GM12878 (cell line): ENCODE results near the gene MTHFD1. TPM values are rescaled to one million over a fixed set of nuclear protein-coding genes. Genes with fewer than 3 reads are reported as not detected.

Experiments used
- ATAC-seq: fragments of 200-7000 bp; cut with Tn5 transposase; 3 replicates; pipeline ENCODE4 v1.9.1; 2020; ENCODE audit warnings: mild to moderate bottlenecking, moderate library complexity
- BruUV-seq: library from RNA; stranded (reverse); fragments of 400-500 nt; replicated peaks from 2 replicates; lab custom pipeline; 2021; lab: Mats Ljungman, UMichigan
- CTCF ChIA-PET: fragments of 300-600 bp; sonication (Branson Sonifier 250); formaldehyde crosslinking; extraction: SDS; loops from one replicate; lab custom pipeline; 2021; ENCODE audit warnings: inconsistent platforms; lab: Yijun Ruan, JAX
- POLR2A ChIA-PET: fragments of 350-600 bp; formaldehyde crosslinking; extraction: SDS; loops from one replicate; lab custom pipeline; 2021; ENCODE audit warnings: inconsistent platforms; lab: Charles Lee
- RAD21 ChIA-PET: fragments of 300-600 bp; sonication (Branson Sonifier 250); formaldehyde crosslinking; loops from one replicate; lab custom pipeline; 2023; ENCODE audit warnings: antibody characterized with exemption; ENCODE audit not compliant: unreplicated experiment; lab: Charles Lee
- SMC1A ChIA-PET: fragments of 300-600 bp; sonication (Branson Sonifier 250); formaldehyde crosslinking; loops from one replicate; lab custom pipeline; 2023; ENCODE audit not compliant: unreplicated experiment, uncharacterized antibody; lab: Charles Lee
- DNase-seq: peaks from one replicate; pipeline ENCODE4 v3.0.0-alpha.2; 2011; ENCODE audit warnings: low read depth, low spot score
- FAIRE-seq: peaks from 3 replicates; lab custom pipeline; 2011; peaks lifted over from hg19 to GRCh38; lab: Jason Lieb, UNC
- H2AFZ ChIP-seq: 2 replicates; pipeline ENCODE4 v1.6.0; 2011; ENCODE audit warnings: low read depth, low read length, control low read depth; ENCODE audit not compliant: control insufficient read depth
- H3K27ac ChIP-seq: 2 replicates; pipeline ENCODE4 v1.5.1; 2011; ENCODE audit warnings: control low read depth; ENCODE audit not compliant: control insufficient read depth, insufficient read depth
- H3K27me3 ChIP-seq, 2 experiments: replicated peaks in 1 of 2; 2 replicates each; pipeline versions ENCODE4 v1.6.0 to v1.6.1; 2011; ENCODE audit warnings: low read length in 1 of 2; ENCODE audit not compliant: control insufficient read depth in 2 of 2, insufficient read depth in 2 of 2
- H3K36me3 ChIP-seq, 2 experiments: 2 replicates each; pipeline ENCODE4 v1.5.1; 2011; ENCODE audit warnings: low read length in 1 of 2; ENCODE audit not compliant: control insufficient read depth in 2 of 2, insufficient read depth in 2 of 2
- H3K4me1 ChIP-seq: 2 replicates; pipeline ENCODE4 v1.6.1; 2011; ENCODE audit warnings: mild to moderate bottlenecking, low read length, moderate library complexity, mixed read lengths; ENCODE audit not compliant: control insufficient read depth, insufficient read depth
- H3K4me2 ChIP-seq: 2 replicates; pipeline ENCODE4 v1.6.0; 2011; ENCODE audit warnings: control low read depth; ENCODE audit not compliant: control insufficient read depth, insufficient read depth
- H3K4me3 ChIP-seq: fragments of 200-600 bp; sonication (generic); 2 replicates; pipeline ENCODE4 v1.5.1; 2016
- H3K79me2 ChIP-seq: 2 replicates; pipeline ENCODE4 v1.6.0; 2011; ENCODE audit warnings: low read length; ENCODE audit not compliant: control insufficient read depth, insufficient read depth
- H3K9ac ChIP-seq: 2 replicates; pipeline ENCODE4 v1.8.0; 2011; ENCODE audit warnings: low read length, control low read depth, mixed read lengths; ENCODE audit not compliant: control insufficient read depth, insufficient read depth
- H3K9me3 ChIP-seq: replicated peaks from 3 replicates; pipeline ENCODE4 v1.5.1; 2011; ENCODE audit warnings: mild to moderate bottlenecking, low read length; ENCODE audit not compliant: control insufficient read depth, insufficient read depth
- H4K20me1 ChIP-seq: 2 replicates; pipeline ENCODE4 v1.6.0; 2011; ENCODE audit not compliant: control insufficient read depth, insufficient read depth
- BCL11A ChIP-seq: IDR thresholded peaks from 2 replicates; pipeline ENCODE4 v1.6.1; 2011; ENCODE audit warnings: low read depth, low read length
- CHD2 ChIP-seq: IDR thresholded peaks from 2 replicates; pipeline ENCODE4 v1.6.1; 2011; ENCODE audit warnings: low read depth, low read length, improper control_type of control experiment, borderline replicate concordance
- CHD4 ChIP-seq: fragments of 200-600 bp; sonication (generic); IDR thresholded peaks from 2 replicates; pipeline ENCODE4 v1.6.1; 2016; ENCODE audit warnings: mild to moderate bottlenecking
- EED ChIP-seq: sonication (generic); IDR thresholded peaks from 2 replicates; pipeline ENCODE4 v1.6.1; 2016; ENCODE audit warnings: antibody characterized with exemption, low read depth
- HDGF ChIP-seq: fragments of 450-650 bp; IDR thresholded peaks from 2 replicates; pipeline ENCODE4 v1.6.1; 2016; ENCODE audit warnings: antibody characterized with exemption
- NBN ChIP-seq: fragments of 450-650 bp; IDR thresholded peaks from 2 replicates; pipeline ENCODE4 v1.6.1; 2016
- NFYB ChIP-seq: IDR thresholded peaks from 2 replicates; pipeline ENCODE4 v1.6.1; 2011; ENCODE audit warnings: low read depth, mild to moderate bottlenecking, low read length, improper control_type of control experiment, moderate library complexity; ENCODE audit not compliant: insufficient read depth
- NR2C2 ChIP-seq: IDR thresholded peaks from 2 replicates; pipeline ENCODE4 v1.6.1; 2011; ENCODE audit warnings: borderline replicate concordance, low read depth; ENCODE audit not compliant: control insufficient read depth, insufficient read length
- PAX8 ChIP-seq: fragments of 450-650 bp; IDR thresholded peaks from 2 replicates; pipeline ENCODE4 v1.6.1; 2017; ENCODE audit warnings: mild to moderate bottlenecking, moderate library complexity
- SIX5 ChIP-seq: IDR thresholded peaks from 2 replicates; pipeline ENCODE4 v1.6.1; 2011; ENCODE audit warnings: mild to moderate bottlenecking, low read depth, low read length, moderate library complexity; ENCODE audit not compliant: severe bottlenecking
- SREBF1 ChIP-seq: IDR thresholded peaks from 2 replicates; pipeline ENCODE4 v1.6.1; 2012; ENCODE audit warnings: mild to moderate bottlenecking, low read length
- WRNIP1 ChIP-seq: IDR thresholded peaks from 2 replicates; pipeline ENCODE4 v1.6.1; 2011; ENCODE audit warnings: low read depth, low read length, improper control_type of control experiment, borderline replicate concordance
- ZNF217 ChIP-seq: fragments of 450-650 bp; IDR thresholded peaks from 2 replicates; pipeline ENCODE4 v1.6.1; 2017; ENCODE audit warnings: antibody characterized with exemption, mild to moderate bottlenecking
- WGBS: methylation state at CpG from one replicate; pipeline ENCODE4 v1.1.6; 2016; ENCODE audit warnings: low lambda C conversion rate; ENCODE audit not compliant: insufficient replicate concordance, insufficient coverage; ENCODE audit errors: missing lambda C conversion rate; 5-methylcytosine and 5-hydroxymethylcytosine counted together
- in situ Hi-C: fragments of 300-500 bp; cut with MboI; formaldehyde crosslinking; loops from 9 replicates; pipeline ENCODE4 v1.14.3; 2018; ENCODE audit warnings: mixed read lengths
- intact Hi-C: fragments of 100-400 bp; cut with micrococcal nuclease; formaldehyde crosslinking; loops from one replicate; pipeline ENCODE4 v1.14.2; 2022; ENCODE audit not compliant: unreplicated experiment
- polyA plus RNA-seq, 11 experiments: library from polyadenylated mRNA; depleted of rRNA in 4 of 11; unstranded in 6 of 11; stranded (reverse) in 5 of 11; fragments of >200 nt; fragmentation: Nextera tagmentation in 4 of 11; fragmentation: Illumina TruSeq in 1 of 11; extraction: Ambion mirVana in 4 of 11; extraction: Trizol in 1 of 11; gene quantifications; 1 replicate in 1 of 11; 2 replicates in 10 of 11; pipeline versions ENCODE4 v1.2.1 to v1.2.3, GENCODE V29; 2011 to 2016; ENCODE audit warnings: inconsistent platforms in 2 of 11, missing spikeins in 2 of 11, low read depth in 1 of 11
- total RNA-seq, 4 experiments: library from RNA; depleted of rRNA in 3 of 4; stranded (reverse); fragments of >200 nt in 3 of 4; fragmentation: Illumina TruSeq in 1 of 4; extraction: Trizol in 1 of 4; gene quantifications; 2 replicates each; pipeline versions ENCODE4 v1.2.1 to v1.2.3, GENCODE V29; 2013 to 2021
- TF ChIP-seq, protein P1 (sequence below): IDR thresholded peaks from 2 replicates; pipeline ENCODE4 v1.6.1; 2012; ENCODE audit warnings: low read length, inconsistent platforms
- TF ChIP-seq, protein P2 (sequence below): IDR thresholded peaks from 2 replicates; pipeline ENCODE4 v1.6.1; 2012; ENCODE audit warnings: improper control_type of control experiment, low read depth, low read length; ENCODE audit not compliant: insufficient replicate concordance

MTHFD1 gene
- total and polyA plus RNA-seq, 10 of the 15 experiments (the other 5 are each of a cell fraction or from before 2014, with no cell fraction given), result 99.3 to 310 (median 173) TPM

DNA sequence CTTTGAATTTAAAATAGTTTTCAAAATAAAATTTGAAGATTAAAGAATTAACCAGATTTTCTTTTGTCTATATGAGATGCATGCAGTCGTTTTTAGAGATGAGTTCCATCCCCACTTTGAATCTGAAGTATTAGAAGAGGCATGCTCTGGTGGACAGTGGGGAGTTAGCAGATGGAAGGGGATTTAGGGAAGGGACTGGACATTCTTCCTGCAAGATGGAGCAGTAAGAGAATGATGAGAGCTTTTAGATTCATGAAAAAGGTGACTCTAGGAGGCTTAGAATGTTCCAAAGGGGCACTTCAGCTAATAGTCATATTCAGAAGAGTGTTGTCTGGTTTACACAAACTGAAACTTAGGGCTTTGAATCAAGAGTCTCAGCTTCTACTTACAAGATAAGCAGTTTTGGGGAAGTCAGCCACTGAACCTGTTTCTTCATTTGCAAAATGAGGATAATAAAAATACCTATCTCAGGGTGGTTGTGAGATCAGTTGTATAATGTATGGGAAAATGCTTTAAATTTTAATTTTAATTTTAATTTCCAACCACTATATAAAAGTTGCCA lies 120.1 kb downstream of the MTHFD1 start (continued):
- TF ChIP-seq, protein P1, sequence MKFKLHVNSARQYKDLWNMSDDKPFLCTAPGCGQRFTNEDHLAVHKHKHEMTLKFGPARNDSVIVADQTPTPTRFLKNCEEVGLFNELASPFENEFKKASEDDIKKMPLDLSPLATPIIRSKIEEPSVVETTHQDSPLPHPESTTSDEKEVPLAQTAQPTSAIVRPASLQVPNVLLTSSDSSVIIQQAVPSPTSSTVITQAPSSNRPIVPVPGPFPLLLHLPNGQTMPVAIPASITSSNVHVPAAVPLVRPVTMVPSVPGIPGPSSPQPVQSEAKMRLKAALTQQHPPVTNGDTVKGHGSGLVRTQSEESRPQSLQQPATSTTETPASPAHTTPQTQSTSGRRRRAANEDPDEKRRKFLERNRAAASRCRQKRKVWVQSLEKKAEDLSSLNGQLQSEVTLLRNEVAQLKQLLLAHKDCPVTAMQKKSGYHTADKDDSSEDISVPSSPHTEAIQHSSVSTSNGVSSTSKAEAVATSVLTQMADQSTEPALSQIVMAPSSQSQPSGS, result peak; percentile 66; the same call in 1 of the 2 replicates
- TF ChIP-seq BCL11A, result peak; percentile 65; the same call in 1 of the 2 replicates
- TF ChIP-seq CHD4, result no peak
- TF ChIP-seq NR2C2, result no peak
- no peak for TF ChIP-seq CHD2
- no peak for TF ChIP-seq NFYB
- TF ChIP-seq HDGF, result no peak
- peak; percentile 33; the same call in 1 of the 2 replicates for TF ChIP-seq EED
- TF ChIP-seq NBN, result no peak
- TF ChIP-seq SREBF1, result no peak
- no peak for TF ChIP-seq ZNF217
- TF ChIP-seq, all 136 proteins: peak for 21

DNA sequence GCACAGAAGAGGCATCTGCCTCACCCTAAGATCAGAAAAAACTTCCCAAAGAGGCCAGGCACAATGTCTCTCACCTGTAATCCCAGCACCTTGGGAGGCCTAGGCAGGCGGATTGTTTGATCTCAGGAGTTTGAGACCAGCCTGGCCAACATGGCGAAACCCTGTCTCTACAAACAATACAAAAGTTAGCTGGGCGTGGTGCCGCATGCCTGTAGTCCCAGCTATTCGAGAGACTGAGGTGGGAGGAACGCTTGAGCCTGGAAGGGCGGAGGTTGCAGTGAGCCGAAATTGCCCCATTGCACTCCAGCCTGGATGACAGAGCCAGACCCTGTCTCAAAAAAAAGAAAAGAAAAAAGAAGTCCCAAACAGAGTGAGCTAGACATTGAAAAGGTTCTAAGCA lies 120.9 kb downstream of the MTHFD1 start:
- no TSS peak for BruUV-seq
- Histone ChIP-seq H3K9me3 (no peaks in the 10 kb centered on the region), H3K4me1 (peaks cover 22% of the 10 kb centered on the region), H3K9ac (peak overlapping the region; percentile 26; the same call in 1 of the 2 replicates), H3K36me3 (peaks cover 0 to 11% of the 10 kb centered on the region in 2 experiments; a peak in 3 of 4 replicates), H2AFZ (no peak overlapping the region), H3K27me3 (no peaks in the 10 kb centered on the region), H4K20me1 (peaks cover 5% of the 10 kb centered on the region), H3K4me2 (peak overlapping the region; percentile 93), H3K27ac (peak overlapping the region; percentile 54), H3K4me3 (peak overlapping the region; percentile 41; the same call in 1 of the 2 replicates), H3K79me2 (peaks cover 97% of the 10 kb centered on the region)
- ChIA-PET RAD21 (interaction anchor here (1.0 to 4.2 kb wide), 14 partner anchors 8 to 383 kb away, joined by 3 to 24 read pairs (median 4); partner anchors contain the start of gene MTHFD1), SMC1A (interaction anchor here (0.7 to 5.0 kb wide), 18 partner anchors 7 to 1042 kb away, joined by 3 to 40 read pairs (median 6); partner anchors contain the start of gene MTHFD1), POLR2A (interaction anchor here (0.5 to 3.0 kb wide), 4 partner anchors 7 to 150 kb away, joined by 8 to 19 read pairs (median 8); partner anchors contain the start of gene MTHFD1), CTCF (interaction anchor here (0.9 to 6.3 kb wide), 14 partner anchors 13 to 164 kb away, joined by 3 to 63 read pairs (median 6); partner anchors contain the start of gene MTHFD1)
- in situ Hi-C loops (no loop called here), intact Hi-C loops (loop anchor here (2.0 to 5.0 kb wide), 3 partner anchors 64 to 172 kb away; no protein-coding TSS in a partner anchor)
- DNase-seq (no peak), FAIRE-seq (no peak), ATAC-seq (no peak)
- WGBS, result 9% methylated on average over 8 of the region's 8 CpGs
- TF ChIP-seq SREBF1 (no peak), PAX8 (no peak), SIX5 (no peak), WRNIP1 (no peak)
- TF ChIP-seq, protein P2, sequence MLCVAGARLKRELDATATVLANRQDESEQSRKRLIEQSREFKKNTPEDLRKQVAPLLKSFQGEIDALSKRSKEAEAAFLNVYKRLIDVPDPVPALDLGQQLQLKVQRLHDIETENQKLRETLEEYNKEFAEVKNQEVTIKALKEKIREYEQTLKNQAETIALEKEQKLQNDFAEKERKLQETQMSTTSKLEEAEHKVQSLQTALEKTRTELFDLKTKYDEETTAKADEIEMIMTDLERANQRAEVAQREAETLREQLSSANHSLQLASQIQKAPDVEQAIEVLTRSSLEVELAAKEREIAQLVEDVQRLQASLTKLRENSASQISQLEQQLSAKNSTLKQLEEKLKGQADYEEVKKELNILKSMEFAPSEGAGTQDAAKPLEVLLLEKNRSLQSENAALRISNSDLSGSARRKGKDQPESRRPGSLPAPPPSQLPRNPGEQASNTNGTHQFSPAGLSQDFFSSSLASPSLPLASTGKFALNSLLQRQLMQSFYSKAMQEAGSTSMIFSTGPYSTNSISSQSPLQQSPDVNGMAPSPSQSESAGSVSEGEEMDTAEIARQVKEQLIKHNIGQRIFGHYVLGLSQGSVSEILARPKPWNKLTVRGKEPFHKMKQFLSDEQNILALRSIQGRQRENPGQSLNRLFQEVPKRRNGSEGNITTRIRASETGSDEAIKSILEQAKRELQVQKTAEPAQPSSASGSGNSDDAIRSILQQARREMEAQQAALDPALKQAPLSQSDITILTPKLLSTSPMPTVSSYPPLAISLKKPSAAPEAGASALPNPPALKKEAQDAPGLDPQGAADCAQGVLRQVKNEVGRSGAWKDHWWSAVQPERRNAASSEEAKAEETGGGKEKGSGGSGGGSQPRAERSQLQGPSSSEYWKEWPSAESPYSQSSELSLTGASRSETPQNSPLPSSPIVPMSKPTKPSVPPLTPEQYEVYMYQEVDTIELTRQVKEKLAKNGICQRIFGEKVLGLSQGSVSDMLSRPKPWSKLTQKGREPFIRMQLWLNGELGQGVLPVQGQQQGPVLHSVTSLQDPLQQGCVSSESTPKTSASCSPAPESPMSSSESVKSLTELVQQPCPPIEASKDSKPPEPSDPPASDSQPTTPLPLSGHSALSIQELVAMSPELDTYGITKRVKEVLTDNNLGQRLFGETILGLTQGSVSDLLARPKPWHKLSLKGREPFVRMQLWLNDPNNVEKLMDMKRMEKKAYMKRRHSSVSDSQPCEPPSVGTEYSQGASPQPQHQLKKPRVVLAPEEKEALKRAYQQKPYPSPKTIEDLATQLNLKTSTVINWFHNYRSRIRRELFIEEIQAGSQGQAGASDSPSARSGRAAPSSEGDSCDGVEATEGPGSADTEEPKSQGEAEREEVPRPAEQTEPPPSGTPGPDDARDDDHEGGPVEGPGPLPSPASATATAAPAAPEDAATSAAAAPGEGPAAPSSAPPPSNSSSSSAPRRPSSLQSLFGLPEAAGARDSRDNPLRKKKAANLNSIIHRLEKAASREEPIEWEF, result no peak
